Type B pancreatic cell (in vitro differentiated cells): ENCODE results near the gene SULT2B1. TPM values are rescaled to one million over a fixed set of nuclear protein-coding genes. Genes with fewer than 3 reads are reported as not detected.

Experiments
- DNase-seq: peaks from one replicate; pipeline ENCODE4 v3.0.0; 2021; ENCODE audit warnings: mixed read lengths; ENCODE audit not compliant: unreplicated experiment; ENCODE audit errors: extremely low spot score
- H3K27ac Mint-ChIP-seq: 2 replicates; pipeline ENCODE4 v1.8.0; 2021; ENCODE audit warnings: mild to moderate bottlenecking, mixed read lengths
- H3K27me3 Mint-ChIP-seq: 2 replicates; pipeline ENCODE4 v1.8.0; 2021; ENCODE audit warnings: mixed read lengths
- H3K36me3 Mint-ChIP-seq: 2 replicates; pipeline ENCODE4 v1.8.0; 2021; ENCODE audit warnings: mixed read lengths
- H3K4me1 Mint-ChIP-seq: one replicate; pipeline ENCODE4 v1.8.0; 2021; ENCODE audit warnings: mixed read lengths; ENCODE audit not compliant: unreplicated experiment
- H3K4me3 Mint-ChIP-seq: 2 replicates; pipeline ENCODE4 v1.8.0; 2021; ENCODE audit warnings: mild to moderate bottlenecking, mixed read lengths
- H3K9me3 Mint-ChIP-seq: 2 replicates; pipeline ENCODE4 v1.8.0; 2021; ENCODE audit warnings: mixed read lengths
- total RNA-seq: library from RNA; stranded (reverse); gene quantifications from 2 replicates; pipeline ENCODE4 v1.2.1, GENCODE V29; 2021; ENCODE audit warnings: low replicate concordance
- TF ChIP-seq, protein P1 (sequence below): fragments of 200-600 bp; sonication (generic); conservative IDR thresholded peaks from 2 replicates; pipeline ENCODE4 v1.5.0; 2021; ENCODE audit warnings: antibody characterized with exemption, mild to moderate bottlenecking

SULT2B1 gene
- total RNA-seq, 1 donor from 2014 or later: 0.77 TPM

DNA sequence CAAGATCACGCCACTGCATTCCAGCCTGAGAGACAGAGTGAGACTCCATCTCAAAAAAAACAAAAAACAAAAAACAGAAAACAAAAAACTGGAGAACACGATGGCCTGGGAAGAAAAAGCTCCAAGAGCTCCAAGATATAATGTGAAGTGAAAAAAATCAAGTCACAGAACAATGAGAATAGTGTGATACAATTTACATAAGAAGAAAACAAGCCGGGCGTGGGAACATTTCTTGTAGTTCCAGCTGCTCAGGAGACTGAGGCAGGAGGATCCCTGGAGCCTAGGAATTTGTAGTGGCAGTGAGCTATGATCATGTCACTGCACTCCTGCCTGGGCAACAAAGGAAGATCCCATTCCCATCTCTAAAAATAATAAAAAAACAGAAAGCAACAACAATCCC lies 31.8 kb upstream of the SULT2B1 start:
- Mint-ChIP-seq H3K9me3 (peaks cover 5% of the 10 kb centered on the region), H3K4me3 (no peak overlapping the region), H3K4me1 (no peaks in the 10 kb centered on the region), H3K36me3 (no peaks in the 10 kb centered on the region), H3K27me3 (no peaks in the 10 kb centered on the region), H3K27ac (no peak overlapping the region)
- TF ChIP-seq, protein P1, sequence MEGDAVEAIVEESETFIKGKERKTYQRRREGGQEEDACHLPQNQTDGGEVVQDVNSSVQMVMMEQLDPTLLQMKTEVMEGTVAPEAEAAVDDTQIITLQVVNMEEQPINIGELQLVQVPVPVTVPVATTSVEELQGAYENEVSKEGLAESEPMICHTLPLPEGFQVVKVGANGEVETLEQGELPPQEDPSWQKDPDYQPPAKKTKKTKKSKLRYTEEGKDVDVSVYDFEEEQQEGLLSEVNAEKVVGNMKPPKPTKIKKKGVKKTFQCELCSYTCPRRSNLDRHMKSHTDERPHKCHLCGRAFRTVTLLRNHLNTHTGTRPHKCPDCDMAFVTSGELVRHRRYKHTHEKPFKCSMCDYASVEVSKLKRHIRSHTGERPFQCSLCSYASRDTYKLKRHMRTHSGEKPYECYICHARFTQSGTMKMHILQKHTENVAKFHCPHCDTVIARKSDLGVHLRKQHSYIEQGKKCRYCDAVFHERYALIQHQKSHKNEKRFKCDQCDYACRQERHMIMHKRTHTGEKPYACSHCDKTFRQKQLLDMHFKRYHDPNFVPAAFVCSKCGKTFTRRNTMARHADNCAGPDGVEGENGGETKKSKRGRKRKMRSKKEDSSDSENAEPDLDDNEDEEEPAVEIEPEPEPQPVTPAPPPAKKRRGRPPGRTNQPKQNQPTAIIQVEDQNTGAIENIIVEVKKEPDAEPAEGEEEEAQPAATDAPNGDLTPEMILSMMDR: no peak
- no peak for DNase-seq

DNA sequence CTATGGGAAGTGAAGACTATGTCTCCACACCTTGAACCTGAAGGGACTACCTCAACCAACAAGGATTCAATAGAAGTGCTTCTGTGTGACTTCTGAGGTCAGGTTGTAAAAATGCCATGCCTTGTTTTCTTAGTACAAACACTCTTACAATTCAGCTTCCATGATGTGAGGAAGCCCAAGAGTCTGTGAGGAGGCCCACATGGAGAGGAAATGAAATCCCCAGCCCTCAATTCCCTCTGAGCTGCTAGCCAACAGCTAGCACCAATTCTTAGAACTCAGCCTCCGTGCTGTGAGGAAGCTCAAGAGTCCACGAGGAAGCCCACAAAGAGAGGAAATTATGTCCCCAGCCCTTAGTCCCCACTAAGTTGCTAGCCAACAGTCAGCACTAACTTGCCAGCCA lies 27.8 kb upstream of the SULT2B1 start:
- DNase-seq: no peak
- Mint-ChIP-seq H3K36me3 (no peaks in the 10 kb centered on the region), H3K27ac (no peak overlapping the region), H3K27me3 (no peaks in the 10 kb centered on the region), H3K4me3 (no peak overlapping the region), H3K9me3 (peaks cover 11% of the 10 kb centered on the region), H3K4me1 (no peaks in the 10 kb centered on the region)
- TF ChIP-seq, protein P1: no peak

DNA sequence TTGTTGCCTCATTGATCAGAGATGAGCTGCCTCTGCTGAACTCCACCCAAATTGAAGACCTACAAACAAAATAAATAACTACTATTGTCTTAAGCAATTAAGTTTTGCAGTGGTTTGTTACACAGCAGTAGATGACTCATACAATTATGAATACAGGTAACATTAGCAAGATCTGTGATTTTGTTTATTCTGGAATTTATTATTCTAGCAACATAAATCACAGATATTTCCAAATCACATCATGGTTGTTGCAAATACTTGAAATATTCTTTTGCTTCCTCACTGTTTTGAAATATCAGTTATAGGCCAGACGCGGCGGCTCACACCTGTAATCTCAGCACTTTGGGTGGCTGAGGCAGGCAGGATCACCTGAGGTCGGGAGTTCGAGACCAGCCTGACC lies 27.2 kb upstream of the SULT2B1 start:
- Mint-ChIP-seq H3K36me3 (no peaks in the 10 kb centered on the region), H3K27me3 (no peaks in the 10 kb centered on the region), H3K4me1 (no peaks in the 10 kb centered on the region), H3K27ac (no peak overlapping the region), H3K9me3 (peaks cover 11% of the 10 kb centered on the region), H3K4me3 (no peak overlapping the region)
- no peak for DNase-seq
- TF ChIP-seq, protein P1: no peak

DNA sequence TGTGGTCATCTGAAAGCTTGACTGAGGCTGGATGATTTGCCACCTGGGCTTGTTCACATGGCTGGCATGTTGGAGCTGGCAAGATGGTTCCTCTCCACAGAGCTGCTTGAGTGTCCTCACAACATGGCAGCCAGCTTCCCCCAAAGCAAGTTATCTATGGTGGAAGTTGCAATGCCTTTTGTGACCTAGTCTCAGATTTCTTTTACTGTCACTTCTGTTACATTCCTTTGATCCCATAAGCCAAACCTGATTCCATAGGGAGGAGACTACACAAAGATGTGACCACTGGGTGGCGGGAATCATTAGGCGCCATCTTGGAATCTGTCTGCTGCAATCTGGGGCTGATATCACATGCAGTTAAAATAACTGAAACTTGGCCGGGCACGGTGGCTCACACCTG lies 22.8 kb upstream of the SULT2B1 start:
- Mint-ChIP-seq H3K4me3 (no peak overlapping the region), H3K4me1 (peaks cover 5% of the 10 kb centered on the region), H3K36me3 (no peaks in the 10 kb centered on the region), H3K27me3 (no peaks in the 10 kb centered on the region), H3K9me3 (peaks cover 8% of the 10 kb centered on the region), H3K27ac (no peak overlapping the region)
- TF ChIP-seq, protein P1: no peak
- DNase-seq: no peak

DNA sequence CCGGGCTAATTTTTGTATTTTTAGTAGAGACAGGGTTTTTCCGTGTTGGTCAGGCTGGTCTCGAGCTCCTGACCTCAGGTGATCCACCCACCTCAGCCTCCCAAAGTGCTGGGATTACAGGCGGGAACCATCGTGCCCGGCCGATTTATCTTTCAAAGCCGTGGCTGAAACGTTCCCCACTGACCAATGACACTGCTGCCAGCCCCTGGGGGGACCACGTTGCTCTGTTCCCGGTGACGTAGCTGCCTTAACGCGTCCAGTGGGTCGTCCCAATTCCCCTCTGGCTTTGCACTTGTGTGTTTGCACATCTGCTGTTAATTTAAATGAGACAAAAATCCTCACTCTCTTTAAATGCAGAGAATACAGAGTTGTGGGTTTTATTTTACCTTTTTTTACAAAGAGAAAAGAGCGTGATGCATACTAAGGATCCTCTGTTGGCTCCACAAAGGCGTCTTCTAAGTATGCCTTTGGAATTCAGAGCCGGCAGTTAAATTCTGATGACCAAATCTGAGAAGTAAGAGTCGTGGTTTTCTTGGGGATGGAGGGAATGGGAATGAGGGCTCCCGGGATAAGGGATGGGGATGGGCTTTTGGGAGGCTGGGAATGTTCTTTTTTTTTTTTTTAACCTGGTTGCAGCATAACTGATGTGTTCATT lies 21.8 kb upstream of the SULT2B1 start:
- Mint-ChIP-seq H3K27me3 (no peaks in the 10 kb centered on the region), H3K4me1 (peaks cover 5% of the 10 kb centered on the region), H3K27ac (peak overlapping the region; percentile 22), H3K36me3 (no peaks in the 10 kb centered on the region), H3K4me3 (no peak overlapping the region), H3K9me3 (peaks cover 6% of the 10 kb centered on the region)
- TF ChIP-seq, protein P1: no peak
- no peak for DNase-seq
